ENCODE measurements around the gene PXN.
"Not testable (repeated sequence)": the region's sequence is repeated elsewhere in the genome, so short reads cannot be mapped to it uniquely, and the experiment has no call there.

Gene PXN

GRCh38 chr12:120247183-120247582 lies 18.3 kb downstream of the PXN start:
- H3K4me3 ChIP-seq (ENCODE audit: low read depth in 1 of 2, low read length in 1 of 2) = peak overlapping the region in 1 of 2 experiments; percentile 62
- peaks cover 92 to 97% of the 10 kb centered on the region in 2 experiments for H3K4me1 ChIP-seq (ENCODE audit: control insufficient read depth in 1 of 2, insufficient read depth in 1 of 2, low read depth in 1 of 2, low read length in 1 of 2)
- H3K9me3 ChIP-seq = no peaks in the 10 kb centered on the region
- TF ChIP-seq, protein P1, sequence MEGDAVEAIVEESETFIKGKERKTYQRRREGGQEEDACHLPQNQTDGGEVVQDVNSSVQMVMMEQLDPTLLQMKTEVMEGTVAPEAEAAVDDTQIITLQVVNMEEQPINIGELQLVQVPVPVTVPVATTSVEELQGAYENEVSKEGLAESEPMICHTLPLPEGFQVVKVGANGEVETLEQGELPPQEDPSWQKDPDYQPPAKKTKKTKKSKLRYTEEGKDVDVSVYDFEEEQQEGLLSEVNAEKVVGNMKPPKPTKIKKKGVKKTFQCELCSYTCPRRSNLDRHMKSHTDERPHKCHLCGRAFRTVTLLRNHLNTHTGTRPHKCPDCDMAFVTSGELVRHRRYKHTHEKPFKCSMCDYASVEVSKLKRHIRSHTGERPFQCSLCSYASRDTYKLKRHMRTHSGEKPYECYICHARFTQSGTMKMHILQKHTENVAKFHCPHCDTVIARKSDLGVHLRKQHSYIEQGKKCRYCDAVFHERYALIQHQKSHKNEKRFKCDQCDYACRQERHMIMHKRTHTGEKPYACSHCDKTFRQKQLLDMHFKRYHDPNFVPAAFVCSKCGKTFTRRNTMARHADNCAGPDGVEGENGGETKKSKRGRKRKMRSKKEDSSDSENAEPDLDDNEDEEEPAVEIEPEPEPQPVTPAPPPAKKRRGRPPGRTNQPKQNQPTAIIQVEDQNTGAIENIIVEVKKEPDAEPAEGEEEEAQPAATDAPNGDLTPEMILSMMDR (IDR thresholded peaks at IDR 0.05) = no peak
- peak overlapping the region; percentile 99 for H3K27ac ChIP-seq
- H3K27me3 ChIP-seq = no peaks in the 10 kb centered on the region
- no peaks in the 10 kb centered on the region for H3K36me3 ChIP-seq

- Histone ChIP-seq H3K4me3 (ENCODE audit: low read depth in 1 of 2, low read length in 1 of 2) (peak overlapping the region in 1 of 2 experiments; percentile 62), H3K27ac (peak overlapping the region; percentile 99), H3K4me1 (ENCODE audit: control insufficient read depth in 1 of 2, insufficient read depth in 1 of 2, low read depth in 1 of 2, low read length in 1 of 2) (peaks cover 92 to 97% of the 10 kb centered on the region in 2 experiments)
- H3K36me3 ChIP-seq, H3K27me3 ChIP-seq, H3K9me3 ChIP-seq: not testable (repeated sequence)
Observed at GRCh38 chr12:120246705-120247104, 18.8 kb downstream of the PXN start.

- Histone ChIP-seq H3K9me3 (no peaks in the 10 kb centered on the region), H3K36me3 (peaks cover 16% of the 10 kb centered on the region), H3K4me3 (ENCODE audit: low read depth in 1 of 2, low read length in 1 of 2) (no peak overlapping the region), H3K27me3 (no peaks in the 10 kb centered on the region), H3K27ac (peak overlapping the region; percentile 60), H3K4me1 (ENCODE audit: control insufficient read depth in 1 of 2, insufficient read depth in 1 of 2, low read depth in 1 of 2, low read length in 1 of 2) (peaks cover 92 to 97% of the 10 kb centered on the region in 2 experiments)
- TF ChIP-seq, protein P1 (IDR thresholded peaks at IDR 0.05) = no peak
Observed at GRCh38 chr12:120242971-120243699, 22.4 kb downstream of the PXN start.

DNA sequence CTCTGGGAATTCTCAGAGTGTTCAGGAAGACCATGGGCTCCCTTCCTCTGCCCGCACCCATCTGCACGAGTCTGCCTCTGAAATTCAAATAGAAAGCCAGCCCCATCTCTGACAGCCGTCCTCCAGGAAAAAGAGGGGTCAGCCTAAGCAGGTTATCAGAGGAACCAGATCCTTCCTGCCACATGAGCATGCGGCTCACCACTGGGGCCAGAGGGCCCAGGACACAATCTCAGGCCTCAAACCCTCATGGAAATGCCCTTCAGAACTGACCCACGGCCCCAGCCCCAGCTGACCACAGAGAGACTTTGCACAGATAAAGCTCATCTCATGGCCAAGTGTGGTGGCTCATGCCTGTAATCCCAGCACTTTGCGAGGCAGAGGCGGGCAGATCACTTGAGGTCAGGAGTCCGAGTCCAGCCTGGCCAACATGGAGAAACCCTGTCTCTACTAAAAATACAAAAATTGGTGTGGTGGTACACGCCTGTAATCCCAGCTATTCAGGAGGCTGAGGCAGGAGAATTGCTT lies 23.2 kb downstream of the PXN start:
- H3K36me3 ChIP-seq = peaks cover 16% of the 10 kb centered on the region
- H3K27ac ChIP-seq = peak overlapping the region; percentile 98
- H3K4me3 ChIP-seq (ENCODE audit: low read depth in 1 of 2, low read length in 1 of 2) = peak overlapping the region in 1 of 2 experiments; percentile 17
- no peaks in the 10 kb centered on the region for H3K27me3 ChIP-seq
- peaks cover 92 to 97% of the 10 kb centered on the region in 2 experiments for H3K4me1 ChIP-seq (ENCODE audit: control insufficient read depth in 1 of 2, insufficient read depth in 1 of 2, low read depth in 1 of 2, low read length in 1 of 2)
- no peaks in the 10 kb centered on the region for H3K9me3 ChIP-seq
- TF ChIP-seq, protein P1 (IDR thresholded peaks at IDR 0.05) = no peak

- peak overlapping the region; percentile 98 for H3K27ac ChIP-seq
Observed at GRCh38 chr12:120241561-120242274, 23.8 kb downstream of the PXN start.

More at GRCh38 chr12:120241561-120242274, 23.8 kb downstream of the PXN start:
- H3K4me1 ChIP-seq (ENCODE audit: control insufficient read depth in 1 of 2, insufficient read depth in 1 of 2, low read depth in 1 of 2, low read length in 1 of 2) = peaks cover 92 to 97% of the 10 kb centered on the region in 2 experiments
- TF ChIP-seq, protein P1 (IDR thresholded peaks at IDR 0.05) = no peak
- H3K27me3 ChIP-seq = no peaks in the 10 kb centered on the region
- peaks cover 16% of the 10 kb centered on the region for H3K36me3 ChIP-seq
- peak overlapping the region in 1 of 2 experiments; percentile 17 for H3K4me3 ChIP-seq (ENCODE audit: low read depth in 1 of 2, low read length in 1 of 2)
- no peaks in the 10 kb centered on the region for H3K9me3 ChIP-seq
